ENCODE results near the gene FMN1. TPM values are rescaled to one million over a fixed set of nuclear protein-coding genes. Genes with fewer than 3 reads are reported as not detected.
A peak's percentile ranks its signal among the peaks of the same experiment; 100 is the strongest.

Gene FMN1
- total RNA-seq, 1 donor from 2014 or later, result 4.6 TPM

DNA sequence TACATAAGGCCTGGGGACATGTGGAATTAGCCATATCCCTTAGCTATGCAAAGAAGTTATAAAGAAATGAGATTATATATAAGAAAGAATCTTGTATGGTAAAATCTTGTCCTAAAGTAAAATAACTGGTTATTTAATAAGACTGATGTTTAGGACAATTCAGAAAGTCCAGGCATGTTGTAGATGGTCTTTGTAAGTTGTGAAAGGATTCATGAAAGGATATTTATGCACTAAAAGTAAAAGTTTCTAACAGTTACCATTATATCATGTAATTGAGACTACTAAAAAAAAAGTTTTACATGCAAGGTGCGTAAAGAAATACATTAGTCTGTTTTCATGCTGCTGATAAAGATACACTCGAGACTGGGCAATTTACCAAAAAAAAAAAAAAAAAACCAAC, 146.3 kb downstream of the FMN1 start:
- no peak for ATAC-seq

DNA sequence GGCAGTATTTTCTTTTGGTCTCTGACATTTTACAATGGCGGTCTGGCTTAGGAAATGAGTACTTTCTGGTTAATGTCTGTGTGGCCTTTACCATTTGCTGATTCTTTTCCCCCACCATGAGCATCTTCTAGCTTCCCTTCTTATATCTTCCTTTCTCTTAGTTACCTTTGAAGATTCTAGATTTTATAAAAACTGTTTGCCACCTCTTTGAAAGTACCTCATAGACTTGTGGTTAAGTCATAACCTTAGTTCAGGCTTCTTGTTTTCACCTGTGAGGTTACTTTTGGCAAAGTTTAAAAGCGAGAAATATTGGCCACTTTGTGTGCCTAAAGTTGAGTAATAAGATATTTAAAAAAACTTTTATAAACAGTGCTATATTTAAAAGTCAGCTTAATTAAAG, 147.4 kb downstream of the FMN1 start:
- no peak for ATAC-seq

GRCh38 chr15:33046329-33046728, 148.2 kb downstream of the FMN1 start:
- ATAC-seq, result no peak

- no peak for ATAC-seq
Observed at GRCh38 chr15:33045066-33045810, 149.3 kb downstream of the FMN1 start.

DNA sequence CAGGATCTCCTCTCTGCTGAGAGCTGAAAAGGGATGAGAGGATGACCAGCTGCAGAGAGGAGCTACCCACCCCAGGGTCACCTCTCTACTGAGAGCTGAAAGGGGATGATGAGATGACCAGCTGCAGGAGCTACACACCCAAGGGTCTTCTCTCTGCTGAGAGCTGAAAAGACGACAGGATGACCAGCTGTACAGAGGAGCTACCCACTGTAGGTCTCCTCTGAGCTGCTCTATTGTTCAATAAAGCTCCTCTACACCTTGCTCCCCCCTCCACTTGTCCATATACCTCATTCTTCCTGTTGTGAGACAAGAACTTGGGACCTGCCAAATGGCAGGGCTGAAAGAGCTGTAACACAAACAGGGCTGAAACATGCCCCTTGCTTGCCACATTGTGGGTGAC, 149.9 kb downstream of the FMN1 start:
- no peak for ATAC-seq

DNA sequence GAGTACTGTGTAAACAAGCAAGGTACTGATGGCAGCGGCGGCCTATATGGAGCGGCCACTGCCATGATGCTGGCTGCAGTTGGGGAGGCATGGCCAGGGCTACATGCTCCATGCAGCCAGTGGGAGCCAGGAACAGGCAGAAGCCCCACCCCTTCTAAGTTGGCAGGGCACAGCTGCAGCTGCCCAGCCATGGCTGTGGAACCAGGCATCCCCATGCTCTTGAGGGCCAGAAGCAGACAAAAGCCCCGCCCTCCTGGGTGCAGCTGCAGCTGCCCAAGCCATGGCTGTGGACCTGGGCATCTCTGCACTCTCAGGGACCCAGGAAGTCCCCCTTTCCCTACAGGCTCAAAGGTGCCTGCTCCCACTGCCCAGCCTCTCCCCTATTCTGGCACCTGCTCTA, 150.9 kb downstream of the FMN1 start:
- no peak for ATAC-seq

DNA sequence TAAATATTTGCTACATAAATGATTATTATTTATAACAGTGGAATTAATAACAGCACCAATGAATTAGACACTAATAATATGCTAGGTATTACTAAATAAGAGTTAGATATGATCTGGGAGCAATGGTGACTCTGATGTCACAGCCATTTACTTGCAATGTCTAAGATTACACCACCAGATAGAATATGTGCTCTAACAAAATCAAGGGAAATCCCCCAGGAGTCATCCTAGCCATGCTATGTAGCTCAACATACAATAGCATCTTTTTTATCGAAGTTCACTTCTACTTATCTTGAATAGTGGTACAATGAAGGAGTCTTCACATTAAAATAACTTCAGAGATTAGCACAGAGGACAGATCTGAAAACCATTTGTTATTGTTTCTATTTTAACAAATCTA, 154.0 kb downstream of the FMN1 start:
- no peak for ATAC-seq

- no peak for ATAC-seq
Observed at GRCh38 chr15:33034588-33034987, 159.9 kb downstream of the FMN1 start.

DNA sequence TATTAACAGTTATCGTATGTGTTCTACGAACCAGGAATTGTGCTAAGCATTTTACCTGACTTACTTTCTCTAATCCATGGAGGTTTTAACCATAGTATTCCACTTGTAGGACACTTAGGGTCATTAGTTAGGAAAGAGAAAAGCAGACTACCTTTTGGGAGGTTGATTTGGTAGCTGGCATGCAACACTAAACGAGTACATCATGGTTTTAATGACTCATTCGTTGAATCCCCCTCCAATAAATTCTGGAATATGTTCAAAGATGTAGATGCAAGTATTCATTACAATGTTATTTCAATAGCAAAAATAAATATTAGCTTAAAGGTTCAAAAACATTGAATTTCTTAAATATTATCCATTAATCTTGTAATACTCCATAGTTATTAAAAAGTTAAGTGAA, 162.5 kb downstream of the FMN1 start:
- no peak for ATAC-seq

DNA sequence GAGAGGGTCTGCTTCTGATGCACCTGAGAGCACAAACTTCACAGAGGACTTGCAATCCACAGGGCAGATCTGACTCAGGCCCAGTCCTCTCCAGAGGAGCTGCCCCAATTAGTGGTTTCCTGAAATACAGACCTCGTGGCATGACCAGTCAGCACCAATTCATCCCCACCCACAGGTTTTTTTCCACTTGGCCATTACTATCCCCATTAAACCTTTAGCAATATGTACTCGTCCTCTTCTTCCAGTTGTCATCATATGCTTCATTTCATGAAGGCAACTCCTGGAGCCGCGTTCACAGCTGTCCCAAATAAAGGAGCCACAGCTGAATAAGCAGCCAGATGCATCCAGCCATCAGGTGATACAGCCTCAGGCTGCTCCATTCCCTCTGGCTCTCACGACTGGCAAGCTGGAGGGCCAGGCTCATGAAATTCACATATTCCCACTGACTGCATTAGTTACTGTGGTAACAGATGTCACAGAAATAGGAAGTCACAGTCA, 163.1 kb downstream of the FMN1 start:
- ATAC-seq, result peak; percentile 79

DNA sequence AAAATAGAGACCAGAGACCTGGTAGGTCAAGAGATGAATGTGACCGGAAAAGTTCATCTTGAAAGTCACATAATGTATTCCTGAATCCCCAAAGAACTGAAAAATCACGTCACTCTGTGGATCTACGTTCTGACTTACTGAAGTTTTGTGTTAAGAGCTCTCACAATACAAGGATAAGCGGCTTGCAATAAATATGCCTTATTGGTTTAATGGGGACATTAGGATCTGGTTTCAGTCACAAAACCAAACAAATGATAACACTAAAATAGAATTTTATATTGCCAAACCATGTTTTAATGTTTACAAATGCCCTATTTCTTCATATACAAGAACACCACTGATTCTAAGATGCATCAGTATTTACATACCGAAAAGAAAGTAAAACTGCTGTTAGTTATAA, 164.2 kb downstream of the FMN1 start:
- no peak for ATAC-seq

- no peak for ATAC-seq
Observed at GRCh38 chr15:33029109-33029652, 165.3 kb downstream of the FMN1 start.

GRCh38 chr15:33028495-33028894, 166.0 kb downstream of the FMN1 start:
- ATAC-seq, result no peak

GRCh38 chr15:33027306-33028035, 167.0 kb downstream of the FMN1 start:
- no peak for ATAC-seq

DNA sequence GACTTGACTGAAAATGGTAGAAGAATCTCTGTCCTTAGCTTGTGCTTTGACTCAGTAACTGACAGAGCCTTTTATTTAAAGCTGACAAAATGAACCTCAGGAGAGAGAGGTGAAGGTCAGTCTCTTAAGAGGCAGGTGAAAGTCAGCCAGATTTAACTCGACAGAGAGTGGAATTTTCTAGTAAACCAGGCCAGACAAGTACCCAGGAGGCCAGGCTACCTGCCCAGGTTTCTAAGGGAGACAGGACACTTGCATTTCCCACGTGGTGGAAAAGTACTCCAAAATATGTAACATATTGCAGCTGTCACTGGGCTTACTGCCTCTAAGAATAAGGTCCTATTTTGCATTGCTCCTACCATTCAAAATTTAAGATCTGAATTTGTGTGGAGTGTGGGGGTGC, 167.9 kb downstream of the FMN1 start:
- ATAC-seq, result no peak

- peak; percentile 74 for ATAC-seq
Observed at GRCh38 chr15:33022629-33023028, 171.9 kb downstream of the FMN1 start.

DNA sequence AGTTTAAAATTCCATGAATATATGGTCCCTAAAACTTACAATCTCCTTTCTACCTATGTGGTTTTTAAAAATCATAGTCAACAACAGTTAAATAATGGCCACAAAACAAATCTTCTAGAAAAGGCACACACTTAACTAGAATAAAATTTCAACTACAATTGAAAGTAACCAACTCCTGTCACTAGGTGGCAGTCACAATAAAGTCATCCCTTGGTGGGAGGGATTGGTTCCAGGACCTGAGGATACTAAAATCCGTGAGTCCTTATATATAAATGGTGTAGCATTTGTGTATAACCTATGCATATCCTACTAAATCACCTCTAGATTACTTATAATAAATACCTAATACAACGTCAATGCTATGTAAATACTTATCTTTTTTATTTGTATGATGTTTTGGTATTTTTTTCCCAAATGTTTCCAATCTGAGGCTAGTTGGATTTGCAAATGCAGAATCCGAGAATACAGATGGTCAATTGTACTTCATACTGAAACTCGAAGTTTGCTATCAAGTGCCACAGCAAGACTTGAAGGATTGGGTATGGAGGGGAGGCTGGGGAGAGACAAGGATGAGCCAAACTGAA, 172.6 kb downstream of the FMN1 start:
- ATAC-seq, result peak; percentile 60

DNA sequence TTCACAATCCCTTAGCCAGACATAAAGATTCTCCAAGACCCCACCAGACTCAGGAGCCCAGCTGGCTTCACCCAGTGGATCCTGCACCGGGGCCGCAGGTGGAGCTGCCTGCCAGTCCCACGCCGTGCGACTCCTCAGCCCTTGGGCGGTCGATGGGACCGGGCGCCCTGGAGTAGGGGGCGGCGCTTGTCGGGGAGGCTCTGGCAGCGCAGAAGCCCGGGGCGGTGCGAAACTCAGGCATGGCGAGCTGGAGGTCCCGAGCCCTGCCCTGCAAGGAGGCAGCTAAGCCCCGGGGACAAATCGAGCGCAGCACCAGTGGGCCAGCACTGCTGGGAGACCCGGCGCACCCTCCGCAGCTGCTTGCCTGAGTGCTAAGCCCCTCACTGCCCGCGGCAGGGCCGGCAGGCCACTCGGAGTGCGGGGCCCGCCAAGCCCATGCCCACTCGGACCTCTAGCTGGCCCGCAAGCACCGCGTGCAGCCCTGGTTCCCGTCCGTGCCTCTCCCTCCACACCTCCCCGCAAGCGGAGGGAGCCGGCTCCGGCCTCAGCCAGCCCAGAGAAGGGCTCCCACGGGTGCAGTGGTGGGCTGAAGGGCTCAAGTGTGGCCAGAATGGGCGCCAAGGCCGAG, 175.0 kb downstream of the FMN1 start:
- ATAC-seq, result no peak

DNA sequence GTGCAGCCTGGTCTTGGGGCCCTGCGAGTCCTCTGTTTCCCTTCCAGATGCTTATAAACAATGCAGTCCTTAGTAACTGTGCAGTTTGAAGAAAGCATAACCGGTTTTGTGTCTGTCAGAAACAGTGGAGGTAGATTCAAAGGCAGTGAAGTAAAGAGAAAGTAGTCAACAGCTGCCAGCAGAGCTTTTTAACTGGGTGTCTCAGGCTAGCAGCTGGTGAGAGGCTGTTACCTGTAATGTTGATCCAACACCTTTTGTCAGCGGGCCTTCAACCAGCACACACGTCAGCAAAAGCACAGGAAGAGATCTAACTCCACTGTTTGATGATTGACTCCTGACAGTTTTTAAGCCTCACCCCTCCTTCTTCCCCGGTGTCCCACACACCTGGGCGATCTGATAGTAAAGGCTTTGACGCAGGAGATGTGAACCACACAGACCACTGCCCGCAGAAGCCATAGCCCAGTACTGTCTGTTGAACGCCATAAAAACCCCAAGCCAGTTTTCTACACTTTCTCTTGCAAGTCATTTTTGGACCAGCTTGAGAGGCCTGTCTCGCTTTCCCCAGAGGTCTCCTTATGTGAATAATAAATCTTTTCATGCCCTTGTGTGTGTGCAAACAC, 178.0 kb downstream of the FMN1 start:
- peak; percentile 27 for ATAC-seq

DNA sequence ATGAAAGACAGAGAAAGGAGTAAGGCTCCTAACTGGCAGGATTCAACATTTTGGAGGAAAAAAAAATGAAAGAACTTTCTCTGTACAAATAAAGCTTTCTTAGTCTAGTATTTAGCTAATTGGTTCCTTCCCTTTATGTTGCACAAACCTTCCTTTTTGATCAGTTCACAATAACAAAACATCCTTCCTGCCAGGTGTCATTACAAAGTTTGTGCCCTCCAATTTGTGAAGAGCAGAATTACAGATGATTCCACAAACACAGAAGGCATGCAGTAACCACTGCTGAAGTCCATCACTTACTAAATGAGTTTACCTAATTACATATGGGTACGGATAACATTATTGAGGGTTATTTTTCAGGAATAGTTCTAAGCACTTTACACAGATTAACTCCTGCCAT, 179.9 kb downstream of the FMN1 start:
- ATAC-seq, result no peak

- peak; percentile 98 for ATAC-seq
Observed at GRCh38 chr15:33013827-33014445, 180.6 kb downstream of the FMN1 start.

- no peak for ATAC-seq
Observed at GRCh38 chr15:33011976-33012375, 182.5 kb downstream of the FMN1 start.

All from esophagus mucosa (tissue), 1 donor.